GM18511 (cell line): ENCODE results near the gene ZDHHC1.

ENCODE experiments used
- ATAC-seq: cut with Tn5 transposase; IDR thresholded peaks from one replicate; pipeline ENCODE4 v1.9.1; 2021; ENCODE audit warnings: mild to moderate bottlenecking, moderate library complexity; ENCODE audit not compliant: unreplicated experiment

ZDHHC1 gene

DNA sequence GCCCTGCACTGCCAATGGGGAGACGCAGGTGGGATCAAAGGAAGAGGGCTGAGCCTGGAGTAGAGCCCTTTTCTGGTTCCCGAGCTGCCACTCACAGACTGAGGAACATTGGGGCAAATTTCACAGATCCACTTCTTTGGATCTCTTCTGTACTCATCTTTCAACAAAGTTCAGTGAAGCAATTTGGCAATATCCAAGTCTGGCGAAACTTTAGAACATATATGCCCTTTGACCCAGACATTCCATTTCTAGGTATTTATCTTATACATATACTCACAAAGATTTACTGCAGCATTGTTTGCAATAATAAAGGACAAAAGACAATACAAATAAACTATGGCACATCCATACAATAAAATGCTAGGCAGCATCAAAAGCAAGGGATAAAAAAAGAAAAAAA is 4.9 kb downstream of the ZDHHC1 start:
- ATAC-seq: no peak

DNA sequence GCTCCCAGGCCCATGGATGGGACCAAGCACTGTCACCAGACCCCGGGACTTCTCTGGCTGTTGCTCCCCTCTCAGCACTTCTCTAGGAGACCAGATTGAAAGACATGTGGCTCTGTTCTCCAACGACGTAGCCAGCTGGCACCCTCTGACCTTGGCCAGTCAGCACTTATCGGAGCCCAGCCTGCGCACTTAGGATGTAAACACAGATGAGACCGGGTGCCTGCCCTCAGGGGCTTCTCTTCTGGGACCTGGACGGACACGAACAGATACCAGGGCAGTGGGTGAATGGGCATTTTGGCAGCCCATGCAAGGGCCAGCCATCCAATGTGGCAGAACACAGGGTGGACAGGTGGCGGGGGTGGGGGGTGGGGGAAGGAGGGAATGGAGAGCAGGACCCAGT is 6.6 kb downstream of the ZDHHC1 start:
- ATAC-seq: no peak

DNA sequence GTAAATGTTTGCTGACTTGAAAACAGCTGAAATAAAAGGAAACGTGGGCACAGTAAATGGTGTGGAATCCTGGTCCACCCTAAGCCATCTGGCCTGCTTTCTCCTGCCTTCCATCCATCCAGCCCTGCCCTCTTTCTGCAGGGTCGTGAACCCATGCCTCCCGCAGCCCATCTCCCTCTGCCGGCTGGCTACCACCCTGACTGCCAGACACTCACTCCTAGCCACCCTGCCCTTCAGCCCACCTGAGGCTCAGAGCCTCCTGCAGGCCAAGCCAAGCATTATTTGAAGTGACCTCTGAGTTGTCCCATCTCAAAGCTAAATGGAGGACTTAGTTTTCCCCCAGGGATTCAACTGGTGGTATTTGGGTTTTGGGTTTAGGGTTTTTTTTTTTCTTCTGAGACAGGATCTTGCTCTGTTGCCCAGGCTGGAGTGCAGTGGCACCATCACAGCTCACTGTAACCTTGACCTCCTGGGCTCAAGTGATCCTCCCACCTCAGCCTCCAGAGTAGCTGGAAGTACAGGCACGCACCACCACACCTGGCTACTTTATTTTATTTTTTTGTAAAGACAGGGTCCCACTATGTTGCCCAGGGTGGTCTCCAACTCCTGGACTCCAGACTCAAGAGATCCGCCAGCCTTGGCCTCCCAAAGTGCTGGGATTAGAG is 8.4 kb downstream of the ZDHHC1 start:
- ATAC-seq: no peak

DNA sequence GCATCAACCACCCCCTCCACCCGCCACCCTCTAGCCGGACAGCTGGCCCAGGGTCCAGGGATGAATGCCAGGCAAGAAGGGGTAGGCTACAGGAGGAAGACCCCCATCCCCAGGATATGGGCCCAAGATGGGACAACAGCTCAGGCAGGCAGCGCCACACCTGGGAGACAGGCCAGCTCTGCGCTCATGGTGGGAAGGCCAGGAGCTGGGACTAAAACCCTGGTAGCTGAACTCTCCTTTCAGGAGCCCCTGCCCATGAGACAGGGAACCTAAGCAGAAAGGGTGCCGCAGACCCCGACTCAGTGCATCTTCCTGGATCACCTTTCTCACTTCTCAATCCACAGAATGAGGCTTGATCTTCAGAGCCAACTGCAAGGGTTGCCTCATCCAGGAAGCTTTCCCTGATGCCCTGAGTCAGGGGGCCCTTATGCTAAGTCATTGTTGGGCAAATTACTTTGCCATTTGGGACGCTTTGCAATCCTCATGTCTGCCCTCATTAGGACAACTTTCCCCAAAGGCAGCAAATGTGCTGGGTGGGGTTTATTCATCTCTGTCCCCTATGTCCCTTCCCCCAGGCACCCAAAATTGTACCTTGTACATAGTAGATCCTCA is 9.0 kb downstream of the ZDHHC1 start:
- no peak for ATAC-seq

DNA sequence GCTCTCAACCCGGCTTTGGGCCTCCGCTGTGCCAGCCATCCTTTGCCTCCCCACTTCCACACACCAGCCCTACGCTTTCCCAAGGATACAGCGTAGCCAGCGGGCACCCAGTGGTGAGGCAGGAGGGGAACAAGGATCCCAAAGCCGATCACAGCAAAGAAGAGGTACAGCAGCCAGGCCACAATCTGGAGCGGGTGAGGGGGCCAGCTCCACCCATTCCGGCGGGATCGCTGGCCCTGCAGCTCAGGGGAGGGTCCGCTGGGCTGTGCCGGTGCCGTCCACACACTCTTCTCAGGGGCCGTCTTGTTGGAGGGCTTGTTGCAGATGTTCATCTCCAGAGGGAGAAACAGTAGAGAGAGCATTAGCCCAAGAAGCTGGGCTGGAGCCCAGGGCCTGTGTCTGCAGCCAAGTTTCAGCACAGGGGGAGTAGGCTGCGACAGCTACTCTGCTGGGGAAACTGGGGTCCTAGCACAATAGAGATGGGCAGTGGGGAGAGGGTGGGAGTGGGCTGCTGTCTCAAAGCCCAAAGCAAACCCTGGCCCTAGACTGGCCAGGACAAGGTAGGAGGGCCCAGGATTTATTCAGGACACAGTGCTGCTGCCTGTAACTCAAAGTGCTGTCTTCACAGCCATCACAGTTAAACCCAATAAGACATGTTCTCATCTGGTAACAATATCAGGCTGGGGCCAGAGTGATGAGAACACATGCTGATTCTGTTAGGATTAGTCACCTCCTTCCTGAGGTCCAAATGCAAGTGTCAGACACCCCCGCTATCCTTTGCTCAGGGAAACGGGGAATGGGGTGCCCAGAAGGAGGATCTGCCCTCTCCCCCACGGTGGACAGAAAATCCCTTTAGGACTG is 9.9 kb downstream of the ZDHHC1 start:
- no peak for ATAC-seq

DNA sequence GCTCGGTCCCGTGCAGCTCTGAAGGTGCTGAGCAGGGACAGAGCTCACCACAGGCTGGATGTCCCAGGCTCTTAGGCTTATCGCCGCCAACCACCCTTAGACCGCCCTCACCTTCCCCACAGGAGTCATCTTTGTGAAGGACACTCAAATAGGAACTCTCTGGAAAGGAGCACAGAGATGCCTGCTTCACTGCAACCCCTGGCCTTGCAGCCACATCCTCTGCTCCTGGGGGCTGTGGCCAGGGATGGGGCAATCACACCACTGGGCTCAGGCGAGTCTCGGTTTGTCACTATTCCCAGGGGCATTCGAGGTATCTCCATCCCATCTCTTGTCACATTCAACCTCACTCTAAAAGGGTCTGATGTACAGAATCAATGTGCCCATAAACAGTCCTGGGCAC is 10.9 kb downstream of the ZDHHC1 start:
- ATAC-seq: no peak

DNA sequence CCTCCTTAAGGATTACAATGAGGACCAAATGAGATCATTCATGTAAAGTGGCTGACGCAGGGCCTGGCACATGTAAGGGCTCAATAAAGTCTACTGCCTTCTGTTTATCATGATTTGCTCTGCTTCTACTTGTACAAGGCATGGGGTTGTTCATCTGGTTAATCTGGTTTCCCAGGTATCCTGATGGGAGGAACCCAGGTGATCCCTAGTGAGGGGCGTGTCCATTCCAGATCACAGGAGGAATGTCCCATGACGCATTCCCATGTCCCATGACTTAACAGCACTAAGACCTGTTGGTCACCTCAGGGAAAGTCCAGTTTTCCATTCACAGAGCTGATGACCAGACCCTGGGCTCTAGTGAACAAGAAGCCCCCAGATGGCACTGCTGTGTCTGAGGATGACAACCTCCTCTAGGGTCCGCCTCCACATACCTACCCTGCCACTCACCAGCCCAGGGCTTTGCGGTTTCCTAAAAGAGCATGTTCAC is 11.5 kb downstream of the ZDHHC1 start:
- no peak for ATAC-seq

DNA sequence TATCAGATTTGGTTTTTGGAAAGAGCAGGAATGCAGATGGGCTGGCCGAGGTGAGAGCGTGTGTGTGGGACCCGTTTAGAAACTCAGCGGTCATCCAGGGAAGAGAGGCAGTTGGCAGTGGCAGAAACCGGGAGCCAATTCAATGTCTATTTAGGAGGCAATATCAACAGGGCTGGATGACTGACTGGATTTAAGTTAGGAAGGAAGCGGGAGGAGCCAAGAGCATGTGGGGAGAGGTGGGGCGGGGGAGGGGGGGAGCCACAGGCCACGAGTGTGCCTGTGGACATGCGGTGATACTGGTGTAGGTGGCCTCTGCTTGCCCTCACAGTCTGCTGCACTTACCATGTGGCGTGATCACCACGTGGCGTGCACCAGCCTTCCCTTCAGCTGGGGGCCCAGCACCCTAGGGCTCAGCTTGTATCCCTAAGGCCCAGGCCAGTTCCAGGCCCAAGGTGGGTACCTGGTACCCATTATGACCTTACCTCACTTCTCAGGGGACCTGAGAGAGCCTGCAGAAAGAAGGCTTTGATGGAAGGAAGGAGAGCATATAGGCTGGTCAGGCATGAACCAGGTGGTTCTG is 12.2 kb downstream of the ZDHHC1 start:
- no peak for ATAC-seq

DNA sequence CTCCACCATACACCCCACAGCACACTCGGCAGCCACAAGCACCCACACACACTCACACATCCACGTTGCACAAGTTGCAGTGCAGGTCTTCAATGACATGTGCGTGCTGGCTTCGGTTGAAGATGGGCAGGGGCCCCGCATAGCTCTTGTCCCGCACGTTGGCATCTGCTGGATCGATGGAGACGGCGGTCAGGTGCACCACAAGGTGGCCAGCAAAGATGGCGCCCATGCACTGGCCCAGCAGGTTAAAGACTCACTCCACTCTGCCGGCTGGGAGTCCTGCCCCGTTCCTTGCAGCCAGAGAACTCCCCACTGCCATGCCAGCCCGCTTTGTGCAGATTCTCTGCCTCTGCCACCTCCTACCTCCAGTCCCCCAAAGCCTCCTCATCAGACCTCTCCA is 15.4 kb downstream of the ZDHHC1 start:
- no peak for ATAC-seq

DNA sequence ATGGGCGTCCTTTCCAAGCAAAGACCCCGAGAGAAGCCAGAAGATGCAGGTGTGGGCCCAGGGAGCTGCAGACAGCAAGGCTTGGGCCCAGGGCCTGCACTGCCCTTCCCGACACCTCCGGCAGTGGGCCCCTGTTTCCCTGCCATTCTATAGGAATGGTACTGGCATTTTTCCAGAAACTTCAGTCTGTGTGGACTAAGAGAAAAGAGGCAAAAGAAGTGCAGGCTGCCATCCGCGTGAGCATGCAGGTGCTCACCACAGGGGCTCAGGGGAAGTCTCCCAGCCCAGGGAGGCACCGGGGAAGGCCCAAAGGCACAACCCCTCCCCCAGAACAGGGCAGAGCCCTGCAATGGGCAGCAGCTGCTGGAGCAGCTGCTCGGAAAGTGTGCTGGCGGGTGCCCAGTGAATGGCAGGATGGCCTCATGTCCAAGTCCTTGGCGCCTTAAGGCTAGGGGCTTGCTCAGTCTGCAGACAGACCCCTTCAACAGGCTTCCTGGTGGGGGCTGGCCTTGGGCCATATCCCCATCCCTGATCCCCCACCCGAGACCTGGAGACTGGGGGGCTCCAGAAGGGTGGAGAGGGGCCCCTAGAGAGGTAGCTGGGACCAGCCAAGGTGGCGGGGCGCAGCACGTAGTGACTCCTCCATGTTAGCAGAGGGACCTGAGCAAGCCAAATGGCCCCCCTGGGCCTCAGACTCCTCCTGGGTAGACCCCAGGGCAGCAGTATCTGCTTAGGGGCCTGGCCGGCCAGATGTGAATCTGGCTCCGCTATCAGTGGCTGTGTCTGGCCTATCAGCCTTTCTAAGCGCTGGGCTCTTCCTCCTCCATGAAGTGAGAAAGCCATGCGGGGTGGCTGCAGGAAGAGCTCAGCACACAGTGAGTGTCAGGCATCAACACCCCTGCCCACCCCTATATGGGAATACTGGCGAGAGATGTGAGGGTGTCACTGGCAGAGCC is 16.2 kb downstream of the ZDHHC1 start:
- no peak for ATAC-seq

DNA sequence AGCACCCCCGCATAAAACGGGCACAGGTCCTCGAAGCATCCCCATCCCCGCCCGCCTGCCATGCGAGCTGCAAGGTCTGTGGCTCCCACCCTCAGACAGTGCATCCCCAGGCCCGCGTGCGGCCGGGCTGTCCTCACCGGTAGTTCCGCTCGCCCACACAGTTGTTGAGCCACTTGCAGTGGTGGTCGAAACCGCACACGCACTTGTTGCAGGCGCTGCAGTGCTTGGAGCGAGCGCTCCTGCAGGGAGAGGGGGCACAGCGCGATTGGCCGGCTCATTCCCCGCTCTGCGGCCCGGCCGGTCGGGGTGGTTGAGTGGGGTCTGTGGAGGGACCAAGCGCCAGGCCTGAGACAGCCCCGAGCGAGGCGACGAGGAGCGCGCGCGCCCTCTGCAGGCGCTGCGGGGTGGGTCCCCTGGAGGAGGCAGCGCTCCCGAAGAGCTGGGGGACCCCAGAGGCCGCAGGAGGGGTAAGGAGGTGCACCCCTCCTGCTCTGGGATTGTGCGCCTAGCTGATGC is 17.0 kb downstream of the ZDHHC1 start:
- no peak for ATAC-seq

DNA sequence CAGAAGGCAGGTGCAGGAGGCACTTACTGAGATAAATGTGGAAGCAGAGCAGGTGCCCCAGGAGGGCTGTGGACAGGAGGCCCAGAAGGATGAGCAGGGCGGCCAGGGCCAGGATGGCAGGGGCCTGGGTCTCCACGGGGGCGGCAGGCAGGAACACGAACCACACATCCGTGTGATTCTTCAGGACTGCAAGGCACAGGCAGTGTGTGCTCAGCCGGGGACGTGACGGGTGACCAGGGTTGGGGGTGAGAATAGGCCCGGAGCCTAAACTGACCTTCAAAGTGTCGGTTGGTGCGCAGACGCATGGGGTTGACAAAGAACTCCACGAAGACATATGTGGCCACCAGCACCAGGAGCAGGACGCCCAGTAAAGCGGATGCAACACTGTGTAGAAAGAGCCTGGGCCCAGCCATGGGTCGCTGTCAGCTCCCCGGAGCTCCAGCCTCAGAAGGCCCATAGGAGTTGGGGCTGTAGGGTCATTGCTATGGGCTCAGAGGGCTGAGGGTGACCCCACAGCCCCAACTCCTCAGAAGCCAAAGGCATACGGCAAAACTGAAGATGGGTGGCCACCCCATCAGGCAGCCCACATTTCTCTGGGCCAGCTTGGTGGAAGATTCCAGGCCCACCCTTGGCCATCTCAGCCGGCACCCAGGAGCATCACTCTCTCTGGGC is 17.6 kb downstream of the ZDHHC1 start:
- no peak for ATAC-seq

DNA sequence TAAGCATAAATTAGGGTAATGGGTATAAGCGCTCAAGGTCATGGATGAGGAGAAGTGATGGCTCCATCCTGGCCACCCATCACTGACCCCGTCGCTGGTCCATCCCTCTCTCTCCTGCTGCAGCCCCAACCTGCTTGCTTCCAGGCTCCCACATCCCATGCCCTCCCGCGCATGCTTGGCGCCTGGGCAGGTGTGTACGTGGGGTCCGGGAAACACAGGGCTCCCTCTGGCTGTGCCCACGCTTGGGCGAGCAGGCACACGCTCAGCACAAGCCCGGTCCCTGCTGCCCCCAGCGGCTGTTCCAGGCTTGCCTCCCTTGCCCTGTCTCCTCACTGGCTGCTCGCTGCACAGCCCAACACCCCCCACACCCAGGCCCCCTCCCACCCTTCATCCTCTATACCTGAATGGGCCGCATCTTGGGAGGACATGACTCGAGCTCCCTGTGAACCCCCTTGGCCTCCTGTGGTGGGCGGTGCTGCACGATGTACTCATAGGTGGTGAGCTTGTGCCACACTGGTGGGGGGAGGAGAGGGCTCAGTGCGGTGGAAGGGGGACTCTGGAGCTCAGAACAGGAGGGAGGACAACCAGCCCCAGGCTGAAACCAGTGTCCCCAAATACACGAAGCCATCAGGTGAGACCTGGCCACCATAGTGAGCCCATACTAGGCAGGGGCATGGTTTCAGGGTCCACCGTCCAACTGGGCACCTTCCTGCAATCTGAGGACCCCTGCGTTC is 18.3 kb downstream of the ZDHHC1 start:
- ATAC-seq: no peak

DNA sequence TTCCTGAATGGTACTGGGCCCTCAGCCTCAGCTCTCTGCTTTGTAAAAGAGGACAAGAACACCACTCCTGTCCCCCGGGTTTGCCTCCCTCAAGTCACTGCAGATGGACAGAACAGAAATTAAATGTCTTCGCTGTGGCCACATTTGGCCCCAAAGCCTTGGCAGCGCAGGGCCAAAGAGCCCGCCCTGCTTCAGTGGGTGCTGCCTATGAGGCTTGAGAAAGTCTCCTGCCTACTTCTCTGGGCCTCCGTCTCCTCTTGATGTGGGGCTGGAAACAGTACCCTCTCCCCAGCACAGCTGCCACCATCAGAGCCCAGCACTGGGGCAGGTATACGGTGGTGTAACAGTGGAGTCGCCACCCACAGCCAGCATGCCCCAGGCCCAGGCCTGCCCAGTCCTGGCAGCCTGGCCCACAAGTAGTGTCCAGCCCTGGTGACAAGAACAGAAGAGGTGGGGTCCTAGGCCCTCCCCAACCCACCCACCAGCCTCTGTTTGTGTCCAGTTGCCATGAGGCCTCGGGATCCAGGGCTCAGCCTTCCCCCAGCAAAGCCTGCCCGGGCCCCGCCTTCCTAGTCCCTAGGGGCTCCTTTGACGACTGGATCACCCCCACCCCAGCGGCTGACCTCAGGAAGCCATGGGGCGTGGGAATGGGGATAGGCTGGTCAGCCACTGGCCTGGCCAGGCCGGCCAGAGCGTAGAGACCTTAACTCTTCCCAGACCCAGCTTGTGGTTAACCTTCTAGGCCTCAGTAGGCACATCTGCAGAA is 19.1 kb downstream of the ZDHHC1 start:
- no peak for ATAC-seq

DNA sequence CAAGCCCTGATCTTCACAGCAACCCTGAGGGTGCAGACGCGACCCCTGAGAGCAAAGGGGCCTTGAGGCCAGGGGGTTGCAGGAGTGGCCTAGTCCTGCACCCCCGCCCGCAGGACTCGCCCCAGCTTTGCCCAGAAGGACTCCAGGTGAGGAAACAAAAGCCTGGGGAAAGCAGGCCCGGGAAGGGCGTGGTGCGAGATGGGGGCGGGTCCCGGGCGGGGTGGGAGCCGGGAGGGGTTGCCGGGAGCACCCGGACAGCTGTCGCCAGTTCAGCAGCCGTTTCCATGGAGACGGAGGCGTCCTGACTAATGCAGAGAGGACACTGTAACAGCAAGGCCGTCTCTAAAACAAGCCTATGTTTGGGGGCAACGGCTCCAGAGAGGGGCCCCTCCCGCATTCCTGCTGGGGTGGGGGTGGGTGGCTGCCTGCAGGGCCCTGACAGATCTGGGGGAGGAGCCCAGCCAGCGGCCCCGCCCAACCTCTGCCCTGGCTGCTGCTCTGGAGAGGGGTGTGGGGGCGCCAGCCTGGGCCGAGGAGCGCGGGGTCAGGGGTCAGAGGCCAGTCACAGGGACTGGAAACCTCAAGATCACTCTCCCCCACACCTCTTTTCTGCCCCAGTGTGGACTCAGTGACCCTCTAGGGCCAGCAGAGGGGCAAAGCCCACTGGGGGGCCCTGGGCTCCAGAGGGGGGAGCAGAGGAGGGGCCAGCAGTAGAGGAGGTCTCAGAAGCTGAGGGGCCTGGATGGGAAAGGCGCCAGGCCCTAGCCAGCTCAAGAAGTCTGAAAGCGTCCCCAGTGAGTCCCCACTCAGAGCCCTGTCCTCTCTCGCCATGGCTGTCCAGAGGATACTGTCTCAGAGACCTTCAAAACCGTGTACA is 19.9 kb downstream of the ZDHHC1 start:
- no peak for ATAC-seq

DNA sequence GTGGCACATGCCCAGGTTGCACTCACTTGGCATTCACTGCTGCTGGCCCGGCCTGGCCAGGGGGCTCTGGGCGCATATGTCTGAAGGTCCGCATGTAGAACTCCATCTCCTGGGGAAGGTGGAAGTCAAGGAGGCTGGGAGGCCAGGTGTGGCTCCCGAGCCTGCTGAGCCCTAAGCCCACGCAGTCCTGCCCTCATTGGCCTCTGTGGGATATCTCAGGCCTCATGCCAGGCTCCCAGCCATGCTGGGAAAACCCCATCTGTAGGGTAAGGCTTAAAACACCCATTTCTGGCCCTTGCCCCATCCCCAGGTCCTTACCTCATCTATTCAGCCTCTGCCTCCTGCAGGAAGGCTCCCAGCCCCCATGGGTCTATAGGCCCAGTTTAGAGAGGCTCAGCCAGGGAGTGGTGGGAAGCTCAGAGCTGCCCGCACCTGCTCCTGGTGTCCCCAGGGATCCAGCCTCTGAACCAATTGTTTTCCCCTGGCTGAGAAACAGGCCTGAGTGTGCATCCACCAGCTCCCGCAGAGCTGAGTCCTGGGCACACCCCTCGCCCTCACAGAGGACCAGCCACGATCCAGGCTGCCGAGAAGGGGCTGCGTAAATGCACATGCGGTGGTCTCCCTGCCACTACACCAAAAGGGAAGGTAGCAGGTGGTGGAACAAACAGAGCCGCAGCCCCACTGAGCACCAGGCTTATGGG is 20.7 kb downstream of the ZDHHC1 start:
- no peak for ATAC-seq

DNA sequence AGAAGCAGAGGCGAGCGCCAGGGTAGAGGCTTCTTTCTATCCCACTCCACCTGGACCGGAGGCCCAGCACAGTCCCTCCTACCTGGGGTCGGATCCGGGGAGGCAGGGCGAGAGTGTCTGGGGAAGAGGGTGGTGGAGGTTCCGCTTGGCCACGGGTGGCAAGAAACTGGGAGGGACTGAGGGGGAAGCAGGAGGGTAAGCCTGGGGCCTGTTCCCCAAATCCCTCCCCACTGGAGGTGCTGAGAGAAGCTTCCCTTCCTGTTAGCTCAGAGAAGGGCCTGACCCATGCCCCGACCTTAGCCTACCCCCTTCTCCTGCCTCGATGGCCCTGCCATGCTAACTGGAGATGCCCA is 21.2 kb downstream of the ZDHHC1 start:
- ATAC-seq: no peak
